ENCODE measurements around the gene ANKRD20A1. TPM values are rescaled to one million over a fixed set of nuclear protein-coding genes. Genes with fewer than 3 reads are reported as not detected.
"Not testable (repeated sequence)": the region's sequence is repeated elsewhere in the genome, so short reads cannot be mapped to it uniquely, and the experiment has no call there.

ANKRD20A1 gene
- 1 to 10 TPM; 5.6 to 6.9 TPM for total RNA-seq
- long read RNA-seq: 0 reads

GRCh38 chr9:67858871-67859270 lies at the start of gene ANKRD20A1:
ANKRD20A1 (plus strand) TSS chr9:67858931; CDS start chr9:67859427, 496 bp downstream.
- peak; percentile 56 for ATAC-seq
- DNase-seq; intact Hi-C loops (cut with DNase I, micrococcal nuclease): not testable (repeated sequence)

- intact Hi-C loops (cut with DNase I, micrococcal nuclease); ATAC-seq; DNase-seq: not testable (repeated sequence)
Measured at GRCh38 chr9:67832088-67832487, 26.6 kb upstream of the ANKRD20A1 start.

Data from left colon (tissue), 2 donors.